T-helper 9 cell (primary cell): Measurements from ENCODE around the gene SLFN12L.

Source experiments
- DNase-seq: peaks from one replicate; pipeline ENCODE4 v3.0.0-alpha.2; 2020

SLFN12L gene

DNA sequence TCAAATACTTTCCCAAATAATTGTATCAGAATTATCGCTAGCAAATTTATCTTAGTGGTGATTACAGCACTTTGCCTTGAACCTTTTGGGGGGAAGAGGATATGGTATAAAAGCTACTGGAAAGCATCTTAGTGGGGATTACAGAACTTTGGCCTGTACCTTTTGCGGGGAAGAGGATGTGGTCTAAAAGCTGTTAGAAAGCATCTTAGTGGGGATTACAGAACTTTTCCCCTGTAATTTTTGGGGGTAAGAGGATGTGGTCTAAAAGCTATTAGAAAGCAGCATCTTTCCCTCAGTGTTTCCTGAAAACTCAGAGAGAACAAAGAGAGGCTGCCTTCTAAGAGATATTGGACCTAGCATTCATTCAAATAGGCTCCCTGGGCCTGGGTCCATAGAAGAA, 109.2 kb downstream of the SLFN12L start:
- DNase-seq = no peak

DNA sequence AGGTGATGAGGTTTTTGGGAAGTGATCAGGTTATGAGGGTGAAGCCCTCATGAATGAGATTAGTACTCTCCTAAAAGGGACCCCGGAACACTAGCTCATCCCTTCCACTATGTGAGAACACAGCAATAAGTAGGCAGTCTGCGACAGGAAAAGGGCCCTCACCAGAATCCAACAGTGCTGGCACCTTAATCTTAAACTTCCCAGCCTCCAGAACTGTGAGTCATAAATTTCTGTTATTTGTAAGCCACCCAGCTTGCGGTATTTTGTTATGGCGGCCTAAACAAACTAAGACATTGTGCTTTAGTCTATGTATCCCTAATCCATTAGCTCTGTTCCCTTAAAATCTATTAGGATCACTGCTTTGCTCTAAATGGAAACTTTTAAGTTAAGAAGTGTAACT, 113.7 kb downstream of the SLFN12L start:
- DNase-seq = no peak
